Gastrocnemius medialis (tissue), 4 donors: Measurements from ENCODE around the gene ELL2.

ENCODE experiments used
- CTCF ChIP-seq, 5 experiments: fragments of 450-650 bp in 3 of 5; fragments of 200-600 bp in 2 of 5; sonication (generic) in 2 of 5; IDR thresholded peaks in 4 of 5; conservative IDR thresholded peaks in 1 of 5; 1 replicate in 4 of 5; 2 replicates in 1 of 5; pipeline ENCODE4 v1.5.1; 2016 to 2019; ENCODE audit warnings: antibody characterized with exemption in 5 of 5, mild to moderate bottlenecking in 3 of 5, moderate library complexity in 3 of 5
- POLR2A ChIP-seq, 2 donors: fragments of 450-650 bp; IDR thresholded peaks; one replicate each; pipeline ENCODE4 v1.6.1; 2017; ENCODE audit warnings: antibody characterized with exemption in 2 of 2, mild to moderate bottlenecking in 2 of 2, moderate library complexity in 2 of 2

- TF ChIP-seq CTCF (IDR thresholded peaks at IDR 0.05 in 4 of 5, conservative IDR thresholded peaks at IDR 0.05 in 1 of 5) (no peak), POLR2A (IDR thresholded peaks at IDR 0.05) (no peak)
Observed at GRCh38 chr5:95956021-95956899, 5.4 kb downstream of the ELL2 start.
